Kidney glomerular epithelial cell (primary cell): ENCODE results near the gene CPT1C.

Experiments
- DNase-seq: peaks from one replicate; lab custom pipeline; 2025; lab: John Stamatoyannopoulos, UW

CPT1C gene

DNA sequence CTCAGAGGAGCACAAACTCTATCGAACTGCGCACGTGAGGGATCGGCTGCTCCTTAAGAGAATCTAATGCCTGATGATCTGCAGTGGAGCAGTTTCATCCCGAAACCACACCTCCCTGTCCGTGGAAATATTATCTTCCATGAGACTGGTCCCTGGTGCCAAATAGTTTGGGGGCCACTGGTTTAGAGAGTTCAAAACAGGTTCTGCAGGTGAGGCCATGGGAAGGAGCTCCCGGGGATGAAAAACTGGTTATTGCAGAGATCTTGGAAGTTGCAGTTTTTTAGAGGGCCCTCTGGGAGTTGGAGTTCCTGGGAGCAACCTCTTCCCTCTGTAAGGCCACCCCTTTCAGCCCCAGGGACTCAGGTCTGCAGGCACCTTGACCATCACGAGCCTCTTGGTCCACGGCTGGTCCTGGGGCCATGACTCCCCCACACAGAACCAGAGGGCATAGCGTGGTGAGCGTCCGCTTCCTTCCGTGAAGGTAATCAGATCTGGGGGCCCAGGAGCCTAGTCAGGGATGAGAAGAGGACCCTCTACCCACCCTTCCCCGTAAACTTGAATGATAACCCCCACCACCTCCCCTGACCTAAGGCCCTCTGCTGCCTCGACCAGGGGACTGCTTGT, 30.5 kb upstream of the CPT1C start:
- no peak for DNase-seq

DNA sequence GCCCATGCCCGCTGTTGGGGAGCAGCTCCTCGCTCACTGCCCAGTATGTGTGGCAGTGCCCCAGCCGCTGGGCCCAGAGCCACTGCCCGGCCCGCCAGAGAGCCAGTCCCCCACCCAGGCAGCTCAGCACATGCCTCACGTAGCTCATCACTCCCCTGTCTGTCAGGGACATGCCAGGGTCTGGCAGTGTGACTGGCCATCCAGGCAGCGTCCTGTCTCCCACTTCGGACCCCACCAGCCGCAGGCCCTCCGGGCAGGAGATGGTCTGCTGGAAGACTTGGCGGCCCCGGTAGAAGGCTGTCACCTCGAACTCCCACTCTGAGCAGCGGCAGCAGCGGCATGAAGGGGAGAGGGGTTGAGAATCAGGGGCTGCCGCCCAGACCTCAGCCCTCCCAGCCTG, 28.9 kb upstream of the CPT1C start:
- DNase-seq = no peak

DNA sequence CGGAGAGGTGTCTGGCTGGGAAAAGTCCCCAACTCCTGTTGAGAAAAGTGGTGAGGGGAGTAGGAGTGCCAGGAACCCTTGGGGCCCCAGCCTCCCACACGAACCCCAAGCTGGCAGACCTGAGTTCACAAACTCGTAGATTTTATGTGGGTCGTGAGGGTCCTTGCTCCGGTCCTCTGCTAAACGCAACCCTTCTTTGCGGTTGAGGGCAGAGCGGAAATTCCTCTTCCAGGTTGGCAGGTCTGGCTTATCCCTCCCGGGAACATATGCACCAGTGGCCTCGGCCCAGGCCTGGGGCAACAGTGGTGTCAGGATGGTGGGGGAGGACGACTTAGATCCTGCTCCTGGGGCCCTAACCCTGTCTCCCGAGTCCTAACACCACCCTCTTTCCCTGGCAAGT, 27.7 kb upstream of the CPT1C start:
- DNase-seq = no peak

DNA sequence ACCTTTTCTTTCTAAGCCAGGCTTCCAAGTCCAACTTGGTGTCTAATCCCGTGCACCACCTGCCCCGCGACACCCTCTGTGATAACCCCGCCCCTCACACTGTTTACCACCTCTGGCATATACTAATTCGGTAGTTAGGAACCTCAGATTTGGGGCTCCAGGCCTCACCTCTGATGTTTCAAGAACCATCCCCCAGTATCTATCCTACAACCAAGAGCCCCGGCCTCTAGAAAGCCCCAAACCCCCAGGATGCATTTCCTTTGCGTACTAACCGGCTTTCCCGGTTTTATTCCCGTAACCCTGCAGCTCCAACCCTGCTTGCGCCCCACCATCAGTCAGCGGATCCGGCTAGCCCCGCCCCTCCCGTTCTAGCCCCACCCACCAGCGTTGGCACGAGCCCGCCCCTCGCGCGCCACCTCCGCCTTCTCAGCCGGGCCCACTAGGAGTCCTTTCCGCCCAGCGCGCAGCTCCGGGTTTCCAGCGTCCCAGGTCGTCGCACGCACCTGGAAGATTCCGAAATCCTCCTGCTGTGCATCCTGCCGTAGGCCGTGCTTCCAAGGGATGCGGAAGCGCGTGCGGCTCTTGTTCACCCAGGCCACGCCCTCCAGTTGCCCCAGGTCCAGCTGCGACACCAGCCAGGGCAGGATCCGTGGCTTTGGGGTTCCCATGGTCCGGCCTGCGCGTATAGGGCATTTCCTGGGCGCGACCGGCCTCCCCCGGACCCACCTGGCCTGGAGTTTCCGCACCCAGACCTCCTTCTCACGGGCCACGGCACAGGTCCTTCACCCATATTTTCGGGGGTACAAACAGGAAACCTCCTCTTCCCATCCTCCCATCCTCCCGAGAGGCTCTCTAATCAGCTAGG, 26.5 kb upstream of the CPT1C start:
- DNase-seq = peak; percentile 70

DNA sequence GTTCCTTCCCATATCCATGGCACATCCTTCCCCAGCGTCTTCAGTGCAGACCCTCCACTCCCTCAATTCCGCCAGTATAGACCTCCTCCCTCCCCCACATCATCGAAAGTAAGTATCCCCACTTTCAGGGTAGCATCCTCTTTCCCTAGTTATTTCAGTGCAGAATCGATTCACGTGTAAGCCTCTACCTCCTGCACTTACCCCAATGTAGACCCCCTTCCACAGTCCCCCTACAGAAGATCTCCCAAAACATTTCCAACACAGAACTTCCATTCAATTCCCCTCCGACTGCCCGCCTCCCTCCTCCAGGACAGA, 25.9 kb upstream of the CPT1C start:
- DNase-seq = no peak

DNA sequence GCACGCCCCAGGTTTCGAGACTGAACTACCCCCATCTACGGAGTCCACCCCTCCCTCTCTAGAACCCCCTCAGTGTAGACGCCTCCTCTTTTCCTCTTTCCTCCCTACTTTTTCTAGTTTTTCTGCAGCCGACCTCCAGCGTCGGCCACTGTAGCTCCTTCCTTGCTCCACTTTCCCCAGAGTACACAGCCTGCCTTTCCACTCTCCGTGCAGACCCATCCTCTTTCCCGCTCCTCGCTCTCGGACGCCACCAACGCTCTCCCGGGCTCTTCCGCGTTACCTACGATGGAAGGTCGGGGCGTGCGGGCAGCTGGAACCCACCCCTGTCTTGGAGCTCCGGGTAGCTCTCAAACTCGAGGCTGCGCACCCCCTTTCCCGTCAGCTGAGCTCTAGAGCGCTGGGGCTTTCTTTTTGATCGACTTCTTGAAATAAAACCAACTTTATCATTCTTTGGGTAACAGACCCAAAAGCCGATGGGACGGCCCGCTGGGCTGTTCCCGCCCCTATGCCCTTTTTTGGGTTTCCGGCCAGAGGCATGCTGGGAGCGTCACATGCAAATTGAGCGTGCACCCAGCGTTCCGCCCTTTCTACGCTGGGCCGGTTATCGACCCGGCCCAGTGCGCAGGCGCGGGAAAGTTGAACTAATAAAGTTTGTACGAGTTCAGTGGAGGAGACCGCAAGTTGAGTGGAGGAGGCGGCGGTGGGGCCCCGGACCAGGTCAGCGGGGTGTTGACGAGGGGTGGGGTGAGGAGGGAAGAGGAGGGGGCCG, 25.4 kb upstream of the CPT1C start, which contains the start of the genes BCL2L12 and IRF3:
Gene BCL2L12, plus strand, starts transcription at position 583 of the 769 bp plus-strand sequence. CDS start 760 bp downstream, outside the sequence.
Gene IRF3, minus strand, starts transcription at position 507 of the 769 bp plus-strand sequence. CDS start 1,019 bp downstream, outside the sequence.
- peak; percentile 97 for DNase-seq

DNA sequence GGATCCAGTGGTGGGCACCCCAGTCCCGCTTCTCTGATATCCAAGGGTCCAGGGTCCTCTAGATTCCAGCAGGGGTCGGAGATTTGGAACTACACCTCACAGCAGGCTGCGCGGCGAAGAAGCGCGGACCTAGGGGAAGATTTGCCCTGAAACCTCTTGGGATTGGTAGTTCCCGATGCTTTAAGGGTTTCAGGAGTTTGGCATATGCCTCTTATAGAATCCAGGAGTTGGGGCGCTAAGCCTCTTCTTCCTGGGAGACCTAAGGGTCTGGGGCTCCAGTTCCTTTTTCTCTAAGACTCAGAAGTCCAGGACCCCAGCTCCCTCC, 24.8 kb upstream of the CPT1C start:
- no peak for DNase-seq

DNA sequence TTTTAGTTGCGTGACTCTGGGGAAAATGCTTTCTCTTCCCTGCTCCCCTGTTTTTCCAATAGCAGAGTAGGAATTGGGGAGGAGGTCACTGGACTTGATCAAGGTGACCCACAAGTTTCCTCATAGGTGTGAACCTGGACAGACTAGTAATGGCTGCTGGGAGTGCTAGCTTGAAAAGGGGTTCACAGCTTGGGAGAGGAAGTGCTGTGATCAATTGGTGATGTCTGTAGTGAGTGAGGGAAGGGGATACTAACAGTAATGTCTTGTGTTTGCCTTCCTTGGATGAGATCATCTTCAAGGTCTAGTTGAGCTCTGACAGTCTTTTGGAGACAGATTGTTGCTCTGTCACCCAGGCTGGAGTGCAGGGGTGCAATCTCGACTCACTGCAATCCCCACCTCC, 23.4 kb upstream of the CPT1C start:
- no peak for DNase-seq

DNA sequence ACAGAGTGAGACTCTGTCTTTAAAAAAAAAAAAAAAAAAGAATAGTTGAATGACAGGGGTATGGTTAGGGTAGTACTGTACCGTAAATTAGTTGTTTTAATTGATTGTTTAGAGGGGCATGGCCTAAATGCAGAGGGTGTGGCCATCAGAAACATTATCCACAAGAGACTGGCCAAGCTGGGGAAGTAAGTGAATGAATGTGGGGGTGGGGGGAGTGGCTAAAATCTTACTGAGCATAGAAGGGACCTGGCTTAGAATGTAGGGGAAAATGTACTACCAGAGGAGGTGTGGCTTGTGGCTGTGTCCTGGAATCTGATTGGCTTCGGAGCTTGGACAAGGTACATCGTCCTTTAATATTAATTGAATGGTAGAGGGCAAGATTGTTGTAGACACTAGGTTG, 21.4 kb upstream of the CPT1C start:
- DNase-seq = no peak

DNA sequence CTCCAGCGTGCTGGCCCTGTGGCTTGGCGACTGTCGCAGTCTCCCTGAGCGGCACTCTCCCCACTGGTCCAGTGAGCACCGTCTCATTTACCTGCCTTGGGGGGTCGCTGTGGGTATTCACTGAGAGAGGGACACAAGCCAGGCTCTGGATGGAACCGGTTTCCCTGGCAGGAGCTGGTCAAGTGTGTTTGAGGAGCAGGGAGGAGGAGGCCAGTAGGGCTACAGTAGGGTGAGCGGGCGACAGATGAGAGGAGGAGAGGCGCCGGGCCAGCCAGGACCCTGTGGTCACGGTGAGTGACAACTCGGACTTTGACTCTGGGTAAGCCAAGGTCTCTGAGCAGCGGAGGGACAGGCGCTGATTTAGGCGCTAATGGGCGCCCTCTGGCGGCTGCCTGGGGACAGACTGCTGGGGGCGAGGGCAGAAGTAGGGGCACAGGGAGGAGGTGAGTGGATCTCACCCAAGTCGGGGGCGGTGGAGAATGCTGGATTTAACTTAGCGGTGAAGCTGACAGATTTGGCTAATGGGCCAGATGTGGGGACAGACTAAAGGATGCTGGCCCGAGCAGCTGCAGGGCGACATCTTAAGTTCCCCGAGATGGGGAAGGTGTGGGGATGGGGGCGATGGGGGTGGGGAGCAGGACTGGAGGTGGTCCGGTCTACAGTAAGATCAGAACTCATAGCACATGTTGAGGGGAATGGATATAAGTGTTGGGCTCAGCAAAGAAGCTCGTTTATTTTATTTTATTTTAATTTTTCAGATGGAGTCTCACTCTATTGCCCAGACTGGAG, 18.6 kb upstream of the CPT1C start:
- DNase-seq = peak; percentile 48

DNA sequence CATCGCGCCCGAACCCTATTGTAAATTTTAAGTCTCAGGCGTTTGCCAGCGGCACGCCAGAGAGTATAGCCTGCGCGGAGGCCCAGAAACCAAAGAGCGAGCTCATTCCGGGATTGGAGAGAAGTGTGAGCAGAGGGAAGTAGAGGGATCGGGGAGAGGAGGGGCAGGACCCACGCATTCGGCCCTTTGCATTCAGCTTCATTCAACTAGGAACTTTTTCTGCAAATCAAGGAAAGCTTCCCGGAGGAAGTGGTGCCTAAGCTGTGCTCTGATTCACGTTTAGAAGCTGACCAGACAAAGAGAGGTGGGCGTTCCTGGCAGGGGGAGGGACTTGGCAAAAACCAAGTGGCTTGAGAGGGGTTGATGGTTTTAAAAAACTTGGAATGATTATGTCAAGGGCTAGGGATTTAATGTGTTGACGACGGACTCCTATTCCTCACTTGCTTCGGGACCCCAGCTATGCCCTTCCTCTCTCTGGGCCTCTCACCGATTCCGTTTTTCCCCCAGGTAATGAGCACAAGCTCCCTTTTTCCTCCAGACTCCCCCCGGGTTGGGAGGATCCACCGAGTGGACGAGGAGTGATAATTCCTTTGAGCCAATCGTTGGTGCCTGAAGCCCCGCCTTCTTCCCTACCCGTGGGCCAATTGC, 14.7 kb upstream of the CPT1C start:
- DNase-seq = peak; percentile 96

DNA sequence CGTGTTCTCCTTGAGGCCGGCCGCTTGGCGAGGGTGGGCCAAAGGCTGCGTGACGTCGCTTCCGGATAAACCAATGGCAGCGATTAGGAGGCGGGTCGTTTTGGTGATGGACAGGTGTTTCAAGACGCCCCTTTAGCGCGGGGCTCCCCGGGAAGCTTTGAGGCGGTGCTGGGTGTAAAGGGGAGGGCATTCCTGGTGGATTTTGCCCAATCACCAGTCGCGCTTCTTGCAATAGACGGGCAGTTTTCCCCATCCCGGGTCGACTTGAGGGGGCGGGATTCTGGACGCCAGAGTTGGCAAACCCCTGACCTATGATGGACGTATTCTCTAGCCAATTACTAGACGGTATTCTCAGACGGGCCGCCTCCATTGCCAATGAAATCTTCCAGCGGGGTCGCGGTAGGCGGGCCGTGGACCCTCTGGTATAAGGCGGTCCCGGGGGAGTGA, 14.1 kb upstream of the CPT1C start:
- DNase-seq = peak; percentile 100

DNA sequence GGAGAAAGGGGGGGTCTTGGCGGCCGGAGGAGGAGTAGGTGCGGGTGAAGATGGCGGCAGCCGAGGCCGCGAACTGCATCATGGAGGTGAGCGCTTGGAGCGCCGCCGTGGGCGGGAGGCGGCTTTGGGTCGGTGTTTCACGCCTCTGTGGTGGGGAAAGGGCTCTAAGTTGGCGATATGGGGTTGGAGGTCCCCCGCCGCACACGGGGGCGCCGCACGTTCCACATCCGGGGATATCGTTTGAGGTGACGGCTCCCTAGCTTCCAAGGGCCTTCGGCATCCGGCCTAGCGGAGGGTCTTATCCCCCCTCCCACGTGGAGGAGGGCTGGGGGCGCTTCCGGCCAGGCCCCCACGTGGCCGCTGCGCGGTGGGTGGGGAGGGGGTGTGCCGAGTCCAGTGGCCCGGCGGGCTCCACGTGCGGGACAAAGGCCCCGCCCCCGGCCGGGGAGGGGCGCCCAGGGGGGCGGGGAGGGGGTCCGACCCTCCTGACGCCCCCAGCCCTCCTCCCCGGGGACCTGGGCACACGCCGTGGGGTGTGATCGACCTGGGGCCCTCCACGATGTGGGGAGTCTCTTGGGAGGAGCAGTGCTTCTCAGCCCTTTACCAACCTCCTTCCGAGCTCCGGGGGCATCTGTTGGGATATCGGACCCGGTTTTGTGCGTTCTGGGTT, 13.6 kb upstream of the CPT1C start, which contains the start of gene PRMT1:
Gene PRMT1, plus strand, starts transcription at position 41 of the 670 bp plus-strand sequence. Its CDS starts 10 bp downstream, at position 51.
- peak; percentile 46 for DNase-seq

DNA sequence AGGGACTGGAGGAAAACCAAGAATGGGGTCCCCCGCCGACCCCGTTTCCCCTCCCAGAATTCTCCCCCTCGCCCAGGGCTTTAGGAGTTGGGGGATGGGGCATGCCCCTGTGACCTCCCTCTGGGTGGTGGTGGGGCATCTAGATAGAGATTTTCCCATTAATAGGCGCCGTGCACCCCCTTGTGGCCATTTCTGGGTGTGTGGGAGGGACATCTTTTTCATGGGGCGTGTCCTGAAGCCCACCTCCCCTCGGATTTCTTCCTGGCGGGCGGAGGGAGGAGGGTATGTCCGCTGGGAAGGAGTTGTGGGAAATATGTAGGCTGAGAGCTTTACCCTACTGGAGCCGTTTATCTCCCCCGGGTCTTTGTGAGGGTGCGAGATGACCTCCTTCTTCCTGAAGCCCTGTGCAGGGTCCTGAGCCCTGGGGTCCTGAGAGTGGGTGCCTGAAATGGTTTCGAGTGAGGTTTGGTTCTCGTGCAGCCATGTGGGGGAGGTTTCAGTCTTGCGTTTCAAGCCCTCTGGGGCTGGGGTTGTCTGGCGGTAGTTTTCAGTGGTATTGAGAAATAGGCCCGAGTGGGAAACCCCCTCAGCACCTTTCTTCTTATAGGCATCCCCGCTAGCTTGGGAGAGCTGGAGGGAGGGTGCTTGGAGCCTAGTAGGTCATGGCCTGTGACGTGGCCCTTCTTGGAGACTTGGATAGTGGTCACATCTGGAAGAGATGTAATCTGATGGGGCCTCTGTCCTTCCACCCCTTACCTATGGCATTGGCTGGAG, 12.8 kb upstream of the CPT1C start:
- peak; percentile 46 for DNase-seq

DNA sequence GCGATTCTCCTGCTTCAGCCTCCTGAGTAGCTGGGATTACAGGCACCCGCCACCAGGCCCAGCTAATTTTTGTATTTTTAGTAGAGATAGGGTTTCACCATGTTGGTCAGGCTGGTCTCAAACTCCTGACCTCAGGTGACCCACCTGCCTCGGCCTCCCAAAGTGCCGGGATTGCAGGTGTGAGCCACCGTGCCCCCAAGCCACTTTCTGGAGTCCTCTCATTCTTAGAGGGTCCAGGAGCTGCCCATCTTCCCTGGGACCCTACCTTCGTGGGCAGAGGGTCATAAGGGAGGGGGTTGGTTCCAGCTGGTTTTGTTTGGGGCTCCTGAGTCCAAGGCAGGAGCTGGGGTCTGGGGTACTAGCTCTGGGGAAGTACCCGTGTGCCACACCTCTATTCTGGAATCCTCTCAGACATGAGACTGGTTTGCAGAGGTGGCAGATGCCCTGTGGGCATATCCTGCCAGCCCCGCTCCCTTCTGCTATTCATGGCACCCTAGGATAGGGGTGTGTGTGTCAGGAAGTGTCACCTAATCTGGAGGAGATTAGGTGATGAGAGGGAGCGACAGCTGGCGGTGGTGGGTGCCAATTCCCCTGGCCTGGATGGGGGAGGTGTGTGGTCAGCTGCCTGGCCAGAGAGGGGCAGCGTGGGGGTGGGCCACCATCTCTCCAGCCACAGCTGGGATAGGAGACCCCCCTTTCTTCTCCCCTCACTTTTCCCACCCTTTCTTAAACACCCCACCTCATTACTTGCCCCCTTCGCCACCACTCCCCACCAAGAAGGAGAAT, 11.7 kb upstream of the CPT1C start:
- DNase-seq = no peak

DNA sequence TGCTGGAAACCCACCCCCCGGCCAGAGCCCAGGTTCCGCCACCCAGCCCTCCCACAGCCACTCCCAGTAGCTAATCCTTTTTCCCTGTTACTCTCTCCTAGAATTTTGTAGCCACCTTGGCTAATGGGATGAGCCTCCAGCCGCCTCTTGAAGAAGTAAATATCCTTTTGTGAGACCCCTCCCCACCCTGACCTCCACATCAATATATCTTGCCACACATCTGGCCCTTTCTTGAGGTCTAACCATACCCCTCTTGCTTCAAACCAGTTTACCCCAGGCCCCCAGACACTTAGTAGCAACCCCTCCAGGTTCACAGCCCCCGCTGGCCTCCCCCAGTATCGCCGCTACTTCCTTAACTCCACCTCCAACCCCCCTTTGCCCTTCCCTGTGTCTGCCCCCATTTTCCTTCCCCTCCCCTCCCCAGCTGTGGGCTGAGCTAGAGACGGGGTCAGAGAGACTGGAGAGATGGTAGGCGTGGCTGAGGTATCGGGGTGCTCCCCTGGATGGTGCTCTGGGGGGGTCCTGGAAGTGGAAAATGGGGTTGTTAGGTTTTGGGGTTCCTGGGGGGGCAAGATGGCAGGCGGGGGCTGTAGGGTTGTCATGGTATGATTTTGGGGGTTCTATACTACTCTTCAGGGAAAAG, 11.0 kb upstream of the CPT1C start:
- DNase-seq = no peak

DNA sequence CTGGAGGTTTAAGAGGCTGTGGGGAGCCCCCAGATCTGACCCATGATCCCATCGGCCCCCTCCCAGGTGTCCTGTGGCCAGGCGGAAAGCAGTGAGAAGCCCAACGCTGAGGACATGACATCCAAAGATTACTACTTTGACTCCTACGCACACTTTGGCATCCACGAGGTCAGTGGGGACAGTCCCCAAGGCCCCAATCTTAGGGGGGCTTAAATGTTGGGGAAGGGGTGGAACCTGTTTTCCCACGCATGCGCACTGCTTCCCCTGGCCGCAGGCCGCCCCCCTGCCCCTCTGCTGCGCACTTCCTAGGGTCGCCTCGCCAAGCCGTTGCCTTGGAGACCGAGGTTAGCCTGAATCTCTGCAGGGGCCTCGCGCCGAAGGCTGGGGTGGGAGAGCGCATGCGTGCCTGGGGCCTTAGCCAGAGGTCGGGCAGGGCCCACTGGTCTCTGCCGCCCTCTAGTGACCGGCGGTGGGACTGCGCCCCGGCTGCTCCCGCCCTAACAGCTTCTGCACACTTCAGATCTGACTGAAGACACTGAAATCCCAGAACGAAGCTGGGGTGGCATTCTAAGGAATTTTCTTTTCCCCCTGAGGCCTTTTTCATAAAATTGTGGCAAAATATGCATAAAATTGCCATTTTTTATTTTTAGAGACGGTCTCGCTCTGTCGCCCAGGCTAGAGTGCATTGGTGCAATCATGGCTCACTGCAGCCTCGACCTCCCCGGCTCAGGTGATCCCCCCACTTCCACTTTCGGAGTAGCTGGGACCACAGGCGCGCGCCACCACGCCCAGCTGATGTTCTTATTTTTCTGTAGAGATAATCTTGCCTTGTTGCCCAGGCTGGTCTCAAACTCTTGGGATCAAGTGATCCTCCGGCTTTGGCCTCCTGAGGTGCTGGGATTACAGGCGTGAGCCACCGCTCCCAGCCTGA, 10.2 kb upstream of the CPT1C start:
- DNase-seq = peak; percentile 81

DNA sequence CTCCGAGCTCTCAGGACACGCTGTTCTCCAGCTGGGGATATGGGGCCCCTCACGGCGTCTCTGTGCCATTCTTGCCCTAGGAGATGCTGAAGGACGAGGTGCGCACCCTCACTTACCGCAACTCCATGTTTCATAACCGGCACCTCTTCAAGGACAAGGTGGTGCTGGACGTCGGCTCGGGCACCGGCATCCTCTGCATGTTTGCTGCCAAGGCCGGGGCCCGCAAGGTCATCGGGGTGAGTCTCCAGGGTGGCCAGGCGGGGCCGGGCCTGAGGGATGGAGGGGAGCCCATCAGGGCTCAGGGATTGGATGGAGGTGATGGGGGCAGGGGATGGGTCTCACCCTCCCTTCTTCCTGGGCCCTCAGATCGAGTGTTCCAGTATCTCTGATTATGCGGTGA, 9.1 kb upstream of the CPT1C start:
- DNase-seq = no peak
